ENCODE results near the gene KIAA0825.

Gene KIAA0825

DNA sequence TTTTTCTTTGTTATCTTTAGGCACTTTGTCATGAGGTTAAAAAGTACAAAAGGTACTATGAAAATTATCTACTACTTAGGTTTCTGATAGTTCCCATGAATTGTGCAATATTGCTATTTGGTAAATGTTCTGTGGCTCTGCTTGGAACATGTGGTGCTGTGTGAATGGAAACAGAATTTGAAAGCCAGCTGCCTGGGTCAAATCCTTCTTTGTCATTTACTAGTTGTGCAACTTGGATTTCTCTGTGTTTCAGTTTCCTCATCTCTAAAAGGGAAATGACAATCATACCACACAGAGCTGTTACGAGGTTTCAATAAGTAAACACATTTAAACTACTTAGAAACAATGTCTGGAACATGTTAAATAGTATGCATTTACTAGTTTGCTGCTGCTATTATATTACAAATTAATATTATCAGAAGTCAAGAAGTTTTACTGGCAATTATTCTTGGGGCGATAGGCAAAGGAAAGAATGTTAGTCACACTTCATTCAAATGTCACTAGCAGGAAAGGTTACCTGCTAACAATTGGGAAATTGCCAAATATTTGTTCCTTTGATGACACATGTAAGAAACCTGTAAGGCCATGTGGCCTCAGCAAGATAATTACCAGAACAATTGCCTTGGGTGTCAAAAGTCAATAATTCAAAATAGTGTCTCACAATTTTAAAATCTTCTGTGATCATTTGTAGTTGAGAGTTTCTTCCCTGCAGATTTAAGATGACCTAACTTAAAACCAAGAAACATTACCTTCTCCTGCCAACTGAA is 184.8 kb downstream of the KIAA0825 start:
- no peak for DNase-seq

DNA sequence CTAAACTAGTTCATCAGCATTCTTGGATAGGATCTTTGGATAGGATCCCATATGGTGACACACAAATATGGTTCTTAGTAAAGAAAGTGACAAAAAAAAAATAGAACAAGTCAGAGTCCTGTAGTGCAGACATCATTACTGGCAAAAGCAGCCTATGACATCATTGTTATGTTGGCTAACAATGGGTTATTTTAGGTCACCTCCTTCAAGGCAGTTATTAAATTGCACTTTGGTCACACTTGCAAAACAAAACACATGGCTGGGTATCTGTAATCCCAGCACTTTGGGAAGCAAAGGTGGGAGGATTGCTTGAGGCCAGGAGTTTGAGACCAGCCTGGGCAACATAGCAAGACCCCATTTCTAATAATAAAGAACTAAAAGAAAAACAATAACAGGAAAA is 185.9 kb downstream of the KIAA0825 start:
- DNase-seq, result no peak

DNA sequence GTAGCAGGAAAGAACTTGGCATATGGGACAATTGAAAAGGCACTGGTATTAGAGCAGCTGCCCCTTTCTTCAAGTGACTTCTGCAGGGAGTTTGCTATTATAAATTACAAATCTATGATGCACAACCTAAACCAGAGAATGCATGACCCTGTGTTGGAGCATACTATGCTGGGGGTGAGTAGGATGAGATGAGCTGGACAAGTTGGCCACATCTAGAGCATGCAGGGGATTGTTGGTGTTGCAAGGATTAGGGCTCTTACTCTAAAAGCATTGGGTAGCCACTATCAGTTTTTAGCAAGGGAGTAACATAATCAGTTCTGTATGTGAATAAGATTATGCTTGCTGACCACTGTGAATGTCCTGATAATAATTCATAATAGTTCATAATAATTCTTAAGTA is 186.7 kb downstream of the KIAA0825 start:
- DNase-seq, result no peak

DNA sequence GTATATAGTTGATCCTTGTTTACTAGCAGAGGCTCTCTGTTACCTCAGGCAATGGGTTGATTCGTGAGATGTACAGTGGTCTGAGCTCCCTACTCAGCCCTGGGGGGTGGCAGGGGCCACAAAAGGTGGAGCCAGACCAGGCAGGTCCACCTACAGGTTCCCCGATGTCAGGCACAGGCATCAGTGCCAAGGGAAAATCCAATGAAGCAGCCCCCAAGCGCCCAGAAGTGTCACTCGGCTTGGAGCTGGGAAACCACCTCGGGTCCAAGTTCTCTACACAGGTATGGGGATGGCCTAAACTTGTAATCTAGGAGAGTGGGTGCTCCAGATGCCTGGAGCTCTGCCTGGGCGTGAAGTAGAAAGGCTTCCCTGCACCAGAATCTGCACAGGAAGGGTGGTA is 188.8 kb downstream of the KIAA0825 start:
- DNase-seq, result no peak

DNA sequence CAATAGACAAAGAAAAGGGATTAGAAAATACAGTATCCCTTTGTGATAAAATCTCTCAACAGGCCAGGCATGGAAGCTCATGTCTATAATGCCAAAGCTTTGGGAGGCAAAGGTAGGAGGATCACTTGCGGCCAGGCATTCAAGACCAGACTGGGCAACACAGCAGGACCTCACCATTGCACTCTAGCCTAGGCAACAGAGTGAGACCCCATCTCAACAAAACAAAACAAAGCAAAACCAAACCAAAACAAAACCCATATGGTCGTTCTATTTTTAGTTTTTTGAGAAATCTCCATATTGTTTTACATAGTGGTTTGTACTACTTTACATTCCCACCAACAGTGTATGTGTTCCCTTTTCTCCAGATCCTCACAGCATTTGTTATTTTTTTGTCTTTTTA is 193.0 kb downstream of the KIAA0825 start:
- DNase-seq, result no peak

DNA sequence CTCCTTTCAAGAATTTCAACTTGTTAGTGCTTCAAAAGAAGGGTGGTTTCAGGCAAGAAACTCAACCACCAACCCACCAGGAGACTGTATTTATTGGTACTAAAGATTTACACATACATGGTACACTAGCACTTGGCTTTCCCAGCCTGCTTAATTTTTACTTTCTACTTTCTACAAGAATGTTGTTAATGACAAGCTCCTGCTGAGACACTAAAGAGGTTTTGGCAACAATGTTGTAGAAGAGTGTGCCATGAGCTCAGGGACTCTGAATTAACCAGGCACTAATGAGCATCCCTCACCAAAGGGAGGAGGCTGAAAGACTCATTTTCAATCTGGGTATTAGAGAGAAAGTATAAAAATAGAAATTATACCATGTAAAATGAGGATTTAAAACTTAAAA is 195.0 kb downstream of the KIAA0825 start:
- DNase-seq, result no peak

DNA sequence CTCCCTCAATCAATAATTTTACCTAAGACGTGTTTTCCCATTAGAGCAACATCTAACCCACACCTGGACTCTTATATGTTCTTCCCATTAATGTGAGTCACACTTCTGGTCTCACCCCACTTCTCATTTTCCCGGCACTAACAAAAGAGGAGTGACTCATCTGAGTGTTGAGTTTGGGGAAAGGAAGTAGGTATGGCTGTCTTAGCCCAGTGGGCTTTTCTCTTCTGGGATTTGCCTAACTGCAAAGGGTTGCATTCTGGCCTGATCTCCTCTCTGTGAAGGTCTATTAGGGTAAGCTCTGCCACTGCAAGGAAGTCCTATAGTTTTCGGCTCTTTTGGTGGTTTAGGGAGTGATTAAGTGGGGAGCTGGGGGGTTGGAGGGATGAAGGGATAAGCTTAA is 195.6 kb downstream of the KIAA0825 start:
- DNase-seq, result no peak

DNA sequence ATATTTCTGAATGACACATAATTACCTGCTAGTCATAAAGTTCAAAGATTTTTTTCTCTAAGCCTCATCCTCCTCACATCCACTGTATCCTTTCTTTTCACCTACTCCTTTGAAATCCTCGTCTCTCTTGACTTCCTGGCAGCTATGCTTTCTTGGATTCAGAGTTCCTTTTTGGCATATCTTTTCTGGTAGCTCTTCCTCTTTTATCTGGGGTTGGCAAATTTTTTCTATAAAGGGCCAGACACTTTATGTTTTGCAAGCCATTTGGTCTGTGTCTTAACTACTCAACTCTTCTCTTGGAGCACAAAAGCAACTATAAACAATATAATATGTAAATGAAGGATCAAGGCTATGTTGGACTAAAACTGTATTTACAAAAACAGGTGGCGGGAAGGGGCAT is 197.5 kb downstream of the KIAA0825 start:
- no peak for DNase-seq

DNA sequence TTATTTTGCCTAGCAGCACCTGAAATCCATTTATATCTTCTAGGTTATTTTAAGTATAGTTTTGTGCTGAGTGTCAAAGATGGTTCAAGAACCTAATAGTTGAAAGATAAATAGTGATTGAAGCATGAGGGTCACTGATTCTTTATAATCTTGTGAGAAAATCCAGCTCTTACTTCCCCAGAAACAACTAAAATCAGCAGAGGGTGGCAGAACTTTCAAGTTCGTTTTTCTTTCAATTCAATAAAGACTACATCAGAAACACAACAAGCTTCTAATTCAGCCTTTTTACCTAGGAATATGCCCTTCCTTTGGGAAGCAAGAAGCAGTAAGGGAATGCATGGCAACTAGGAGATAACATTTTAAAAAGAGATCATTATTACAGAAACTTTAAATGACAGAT is 202.6 kb downstream of the KIAA0825 start:
- no peak for DNase-seq

DNA sequence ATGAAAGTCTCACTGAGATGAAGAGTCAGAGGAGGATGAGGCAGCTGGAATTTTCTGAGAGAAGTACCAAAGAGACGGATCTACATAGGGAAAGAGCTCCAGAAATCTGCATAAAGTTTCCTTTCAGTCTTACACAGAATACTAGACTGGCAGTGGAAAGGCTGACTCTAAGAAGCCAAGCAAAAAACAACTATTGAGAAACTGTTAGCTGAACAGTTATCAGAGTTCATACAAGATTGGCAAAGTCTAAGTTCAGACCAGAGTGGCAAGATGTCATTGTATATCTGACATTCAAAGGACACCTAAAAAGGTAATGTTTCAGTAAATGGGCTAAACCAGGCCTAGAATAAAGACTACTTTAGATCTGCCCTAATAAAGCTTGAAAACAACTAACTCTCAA is 209.0 kb downstream of the KIAA0825 start:
- no peak for DNase-seq

DNA sequence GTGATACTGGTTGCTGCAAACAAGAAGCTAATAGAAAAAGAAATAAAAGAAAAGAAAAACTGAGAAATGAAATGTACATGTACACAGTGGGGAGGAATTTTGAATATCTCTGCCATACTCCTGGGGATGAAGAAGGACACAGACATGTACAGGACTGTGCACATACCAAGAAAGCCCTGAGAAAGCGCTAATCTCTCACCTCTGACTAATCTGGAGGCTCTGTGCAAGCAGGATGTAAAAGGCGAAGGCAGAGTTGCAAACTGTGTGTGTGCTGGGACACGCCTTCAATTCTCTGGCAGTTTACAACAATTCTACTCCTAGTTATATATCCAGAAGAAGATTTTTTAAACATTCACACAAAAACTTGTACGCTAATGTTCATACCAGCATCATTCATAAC is 211.4 kb downstream of the KIAA0825 start:
- DNase-seq, result no peak

DNA sequence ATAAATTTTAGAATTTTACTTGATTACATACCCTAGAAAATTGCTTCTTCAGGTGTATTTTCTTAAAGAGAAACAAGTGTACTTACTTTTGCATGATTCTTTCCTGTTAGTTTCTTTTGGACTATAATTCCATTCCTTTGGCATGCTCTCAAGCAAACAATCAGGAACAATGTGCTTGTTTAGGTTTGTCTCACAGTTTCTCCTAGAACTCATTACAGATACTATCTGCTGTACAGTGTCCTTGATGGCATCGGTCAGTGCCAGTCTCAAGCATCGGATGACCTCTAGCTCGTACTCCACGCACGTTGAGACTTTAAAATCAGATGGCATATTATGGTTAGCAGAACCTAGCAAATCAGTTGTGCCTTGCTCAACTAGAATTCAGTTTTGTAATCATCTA is 214.9 kb downstream of the KIAA0825 start:
- no peak for DNase-seq

DNA sequence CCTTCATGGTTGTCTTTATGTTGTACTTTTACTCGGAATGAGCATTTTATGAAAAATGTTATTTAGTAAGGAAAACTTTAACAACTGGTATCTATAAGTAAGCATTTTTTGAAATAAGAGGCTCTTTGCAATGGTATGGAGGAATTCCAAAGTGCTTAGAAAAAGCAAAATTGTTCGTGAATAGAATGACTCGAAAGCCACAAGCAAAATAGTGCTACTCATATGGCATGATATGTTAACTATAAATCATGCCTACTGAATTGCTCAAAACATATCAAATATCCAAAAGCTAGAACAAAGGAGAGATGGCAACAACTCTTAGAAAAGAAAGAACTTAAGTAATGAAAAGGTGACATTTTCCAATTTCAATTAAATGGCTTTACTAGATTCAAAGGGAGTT is 216.3 kb downstream of the KIAA0825 start:
- DNase-seq, result no peak

DNA sequence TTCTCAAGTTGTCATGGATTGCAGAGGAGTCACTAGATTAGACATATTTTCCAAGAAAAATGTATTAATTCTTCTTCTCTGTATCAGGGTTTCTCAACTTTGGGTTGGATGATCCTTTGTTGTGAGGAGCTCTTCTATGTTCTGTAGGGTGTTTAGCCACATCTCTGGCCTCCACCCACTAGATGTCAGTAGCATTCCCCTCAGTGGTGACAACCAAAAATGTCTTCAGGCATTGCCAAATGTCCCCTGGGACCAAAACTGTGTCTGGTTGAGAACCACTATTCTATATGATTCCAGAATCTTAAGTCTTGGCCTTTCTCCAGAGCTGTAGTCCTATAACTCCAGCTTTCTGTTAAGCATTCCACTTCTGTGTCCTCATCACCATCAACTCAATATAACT is 220.9 kb downstream of the KIAA0825 start:
- DNase-seq, result no peak

DNA sequence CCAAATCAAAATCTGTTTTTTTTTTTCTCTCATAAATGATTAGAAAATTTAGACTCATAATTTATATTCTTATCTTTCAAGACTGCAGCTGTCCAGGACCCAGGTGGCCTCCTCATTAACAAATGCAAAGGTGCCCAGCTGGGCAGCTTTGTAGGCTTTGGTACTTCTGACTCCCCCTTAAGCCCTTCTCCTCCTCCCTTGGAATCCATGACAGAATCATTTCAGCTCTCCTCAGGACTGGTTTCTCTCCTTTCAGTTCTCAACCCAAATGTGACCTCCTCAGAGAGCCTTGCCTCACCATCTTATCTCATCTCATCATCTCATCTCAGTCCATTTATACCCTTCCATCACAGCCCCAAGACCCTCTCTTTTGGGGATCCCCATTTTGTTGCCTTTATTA is 221.7 kb downstream of the KIAA0825 start:
- no peak for DNase-seq

DNA sequence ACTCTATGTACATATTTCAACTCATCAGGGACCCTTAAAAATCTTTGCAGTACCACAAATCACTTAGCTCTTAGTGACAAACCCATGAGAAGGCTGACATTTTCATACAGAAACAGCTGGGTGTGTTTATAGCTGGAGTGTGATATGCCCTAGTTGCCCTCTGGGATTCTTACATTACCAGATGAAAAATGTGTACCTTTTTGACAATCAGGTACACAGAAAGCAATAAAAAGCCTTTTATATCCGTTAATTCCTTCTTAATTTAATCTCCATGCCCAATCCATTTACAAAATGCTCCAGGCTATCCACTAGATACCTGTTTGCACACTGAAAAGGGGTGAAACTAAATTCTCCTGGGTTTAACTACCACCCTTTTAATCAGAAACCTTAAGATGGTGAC is 222.9 kb downstream of the KIAA0825 start:
- no peak for DNase-seq

DNA sequence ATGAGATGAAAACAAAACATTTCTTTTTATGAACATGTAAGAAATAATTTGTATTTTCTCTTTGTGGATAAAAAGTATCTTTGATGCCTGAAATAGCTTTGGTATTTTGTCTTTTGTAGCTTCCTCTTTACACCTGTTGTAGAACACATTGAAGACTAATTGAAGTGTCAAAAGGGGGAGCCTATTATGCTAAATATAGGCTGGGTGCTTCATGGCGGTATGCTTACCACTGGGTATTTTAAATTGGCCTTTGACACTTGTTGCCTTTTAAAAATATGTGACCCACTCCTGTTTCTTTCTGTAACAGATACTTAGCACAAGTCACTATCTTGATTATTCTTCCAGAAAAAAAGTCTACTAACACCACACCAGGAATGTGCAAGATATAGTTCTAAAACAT is 226.4 kb downstream of the KIAA0825 start:
- DNase-seq, result no peak

DNA sequence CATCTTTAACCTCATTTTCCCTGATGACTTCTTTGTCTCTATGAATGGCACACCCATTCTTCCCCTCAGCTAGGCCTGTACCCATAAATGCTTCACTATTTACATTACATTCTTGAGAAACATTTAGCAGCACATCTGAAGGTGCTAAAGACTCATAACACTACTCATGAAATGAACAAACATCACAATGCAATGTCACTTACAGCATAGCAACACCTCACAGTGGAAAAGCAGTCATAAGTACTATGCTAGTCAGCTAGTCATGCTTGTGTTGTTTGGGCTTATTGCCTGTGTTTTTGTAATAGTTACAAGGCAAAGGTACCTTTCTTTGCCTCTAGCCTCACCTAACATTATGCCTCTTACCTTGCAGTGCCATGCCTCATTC is 228.9 kb downstream of the KIAA0825 start:
- DNase-seq, result no peak

DNA sequence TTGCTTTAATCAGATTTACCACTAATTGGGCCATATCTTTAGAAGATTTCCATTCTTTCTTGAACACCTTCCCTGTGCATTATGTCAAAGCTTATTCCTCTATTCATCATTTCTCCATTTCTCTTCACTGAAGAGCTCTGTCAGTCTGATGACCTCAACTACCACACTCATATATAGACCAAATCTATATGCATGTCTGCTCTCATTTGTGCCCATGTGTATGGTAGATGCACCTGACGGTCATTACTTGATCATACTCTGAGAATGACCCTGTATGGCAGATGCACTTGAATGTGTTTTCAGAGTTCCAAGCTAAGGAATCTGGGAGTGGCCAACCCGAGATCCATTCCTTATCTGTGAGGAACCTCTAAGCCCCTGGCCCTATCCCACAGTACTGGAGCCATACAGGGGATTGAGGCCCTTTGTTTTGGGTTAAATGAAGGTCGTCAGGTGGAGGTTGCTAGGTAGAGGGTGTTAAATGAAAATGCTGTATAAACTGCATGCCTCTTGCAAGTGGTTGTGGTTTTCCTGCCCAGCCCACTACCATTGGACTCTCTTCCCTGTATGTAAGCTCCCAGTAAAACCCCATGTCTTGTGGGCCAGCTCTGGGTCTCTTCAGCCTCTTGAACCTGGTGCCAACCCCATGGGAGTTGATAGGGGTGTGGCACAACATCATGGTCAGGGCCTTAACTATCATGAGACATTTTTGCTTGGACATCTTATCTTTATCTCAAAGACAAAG is 229.5 kb downstream of the KIAA0825 start:
- DNase-seq, result no peak

DNA sequence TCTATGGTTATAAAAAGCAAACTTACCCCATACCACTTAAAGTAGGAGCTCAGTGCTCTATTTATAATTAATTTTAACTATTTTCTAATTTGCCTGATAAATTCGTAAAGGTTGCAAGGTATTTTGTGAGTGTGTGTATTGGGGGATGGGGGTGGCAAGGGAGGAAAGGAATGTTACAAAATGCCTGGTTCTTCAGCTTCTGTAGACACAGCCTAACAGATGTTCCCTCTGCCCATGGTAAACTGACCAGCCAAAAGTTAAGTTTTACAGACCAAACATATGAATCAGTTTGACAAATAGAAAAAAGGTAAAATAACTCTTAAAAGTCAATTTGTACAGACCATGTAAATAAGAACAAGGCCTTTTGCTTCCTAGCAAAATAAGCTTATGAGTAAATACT is 232.6 kb downstream of the KIAA0825 start:
- no peak for DNase-seq

DNA sequence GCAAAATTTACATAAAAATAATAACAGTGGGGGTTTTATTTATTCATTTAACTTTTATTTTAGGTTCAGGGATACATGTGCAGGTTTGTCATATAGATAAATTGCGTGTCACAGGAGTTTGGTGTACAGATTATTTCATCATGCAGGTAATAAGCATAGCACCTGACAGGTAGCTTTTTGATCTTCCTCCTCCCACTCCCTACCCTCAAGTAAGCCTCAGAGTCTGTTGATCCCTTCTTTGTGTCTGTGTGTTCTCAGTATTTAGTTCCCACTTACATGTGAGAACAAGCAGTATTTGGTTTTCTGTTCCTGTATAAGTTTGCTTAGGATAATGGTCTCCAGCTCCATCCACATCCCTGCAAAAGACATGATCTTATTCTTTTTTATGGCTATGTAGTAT is 240.3 kb downstream of the KIAA0825 start:
- no peak for DNase-seq

DNA sequence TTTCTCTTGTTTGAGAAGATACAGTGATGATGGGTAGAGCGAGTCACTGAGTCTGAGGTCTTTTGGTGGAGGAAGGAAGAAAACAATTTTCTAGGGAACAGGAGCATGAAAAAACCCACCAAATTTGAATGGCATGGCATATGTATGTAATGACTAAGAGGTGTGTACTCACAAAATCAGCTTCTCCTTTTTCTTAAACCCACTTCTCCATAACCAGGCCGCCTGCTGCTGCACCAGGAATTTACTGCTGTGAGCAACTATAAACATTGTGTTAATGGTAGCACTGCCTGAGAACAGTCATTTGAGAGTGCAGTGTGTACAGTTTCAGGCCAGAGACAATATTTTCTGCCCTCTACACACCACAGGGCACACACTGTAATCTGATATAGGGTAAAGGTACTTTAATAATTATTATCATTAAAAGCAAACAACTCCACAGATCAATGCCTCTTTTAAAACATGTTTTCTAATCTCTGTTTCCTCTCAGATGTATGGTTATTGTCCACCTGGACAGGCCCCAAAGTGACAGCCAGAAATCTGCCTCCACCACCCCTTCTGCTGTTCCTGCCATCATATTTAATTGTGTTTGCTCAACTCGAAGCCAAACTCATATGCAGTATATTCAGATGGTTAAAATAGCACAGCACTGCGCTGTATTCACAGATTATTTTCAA is 241.6 kb downstream of the KIAA0825 start:
- DNase-seq, result no peak

DNA sequence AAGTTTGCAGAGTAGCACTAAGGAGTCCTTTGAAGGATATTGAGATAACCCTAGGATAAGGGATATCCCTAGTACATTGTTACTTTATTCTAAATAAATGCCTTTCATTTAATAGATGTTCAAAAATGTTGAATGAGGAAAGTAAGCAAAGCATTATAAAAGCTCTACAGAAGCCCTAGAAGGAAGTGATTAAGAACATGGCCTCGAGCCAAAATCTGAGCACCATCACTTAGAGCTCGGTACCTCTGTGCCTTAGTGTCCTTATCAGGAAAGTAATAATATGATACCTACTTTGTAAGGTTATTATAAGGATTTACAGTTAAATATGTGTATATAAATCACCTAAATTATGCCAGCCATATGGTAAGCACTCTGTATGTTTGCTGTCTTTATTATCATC is 242.6 kb downstream of the KIAA0825 start:
- DNase-seq, result no peak

DNA sequence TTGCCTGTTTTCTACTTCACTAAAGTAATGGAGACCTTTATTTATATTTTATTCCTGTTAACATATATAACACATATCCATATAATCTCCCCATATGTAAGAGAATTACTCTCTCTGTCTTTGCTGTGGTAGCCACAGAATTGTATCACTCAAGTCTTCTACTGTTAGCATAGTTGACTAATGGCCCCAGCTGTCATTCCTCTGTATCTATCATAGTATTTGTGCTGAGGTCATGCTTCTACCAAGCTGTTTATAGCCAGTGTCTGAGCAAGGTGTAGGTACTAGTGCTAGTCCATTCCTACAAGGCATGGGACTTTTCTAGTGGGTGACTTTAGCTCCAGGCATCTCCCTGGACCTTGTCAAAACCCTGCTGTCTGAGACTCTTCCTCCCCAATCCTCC is 244.1 kb downstream of the KIAA0825 start:
- no peak for DNase-seq

Measured in retina (tissue), 1 donor.